ENCODE measurements around the gene CCDC188.

The CCDC188 gene

DNA sequence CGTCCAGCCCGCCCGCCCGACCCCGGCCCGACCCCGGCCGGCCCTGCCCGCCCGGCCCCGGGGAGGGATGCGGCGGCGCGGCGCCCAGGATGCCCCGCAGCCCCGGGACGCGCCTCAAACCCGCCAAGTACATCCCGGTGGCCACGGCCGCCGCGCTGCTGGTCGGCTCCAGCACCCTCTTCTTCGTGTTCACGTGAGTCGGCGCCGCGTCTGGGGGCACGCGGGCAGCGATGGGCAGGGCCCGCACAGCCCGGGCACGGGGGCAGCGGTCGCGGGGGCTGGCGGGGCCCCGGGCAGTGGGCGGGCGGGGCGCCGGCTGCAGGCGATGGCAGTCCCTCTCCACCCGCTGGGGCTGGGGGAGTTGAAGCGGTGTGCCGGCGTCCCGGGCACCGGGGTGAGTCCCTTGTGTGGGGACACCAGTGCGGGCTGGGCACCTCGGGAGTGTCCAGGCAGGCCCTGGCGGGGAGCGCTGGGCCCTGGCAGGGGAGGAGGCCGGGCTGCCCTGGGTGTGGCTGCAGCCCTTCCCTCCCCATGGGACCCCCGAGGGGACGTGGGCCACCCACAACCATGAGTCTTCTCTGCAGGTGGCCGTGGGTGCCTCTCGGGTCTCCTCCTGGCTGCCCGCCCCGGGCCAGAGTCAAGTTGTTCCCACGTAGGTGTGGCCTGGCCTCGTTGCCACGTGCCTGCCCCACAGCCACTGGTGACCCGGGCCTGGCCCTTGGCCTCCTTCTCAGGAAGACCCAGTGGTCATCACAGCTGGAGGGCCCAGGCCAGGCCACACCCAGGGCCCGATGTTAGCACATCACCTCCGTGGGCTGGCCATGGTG, 18.8 kb downstream of the CCDC188 start:
- DNase-seq: no peak

DNA sequence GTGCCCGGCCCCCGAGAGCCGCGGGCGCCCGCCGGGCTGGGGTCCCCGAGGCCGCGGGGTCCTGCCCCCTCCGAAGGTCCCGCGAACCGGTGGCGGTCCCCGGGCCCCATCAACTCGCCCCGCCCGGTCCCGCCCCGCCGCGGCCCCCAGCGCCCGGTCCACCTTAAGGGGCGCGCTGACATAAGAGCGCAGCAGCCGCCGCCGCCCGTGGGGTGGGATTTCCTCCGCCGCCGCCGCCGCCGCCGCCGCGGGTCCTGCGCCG, 19.3 kb downstream of the CCDC188 start, which contains the start of gene ZDHHC8:
Gene ZDHHC8 (plus strand): TSS at position 208 of the 262 bp plus-strand sequence. CDS start 144 bp downstream, outside the sequence.
- DNase-seq: no peak

DNA sequence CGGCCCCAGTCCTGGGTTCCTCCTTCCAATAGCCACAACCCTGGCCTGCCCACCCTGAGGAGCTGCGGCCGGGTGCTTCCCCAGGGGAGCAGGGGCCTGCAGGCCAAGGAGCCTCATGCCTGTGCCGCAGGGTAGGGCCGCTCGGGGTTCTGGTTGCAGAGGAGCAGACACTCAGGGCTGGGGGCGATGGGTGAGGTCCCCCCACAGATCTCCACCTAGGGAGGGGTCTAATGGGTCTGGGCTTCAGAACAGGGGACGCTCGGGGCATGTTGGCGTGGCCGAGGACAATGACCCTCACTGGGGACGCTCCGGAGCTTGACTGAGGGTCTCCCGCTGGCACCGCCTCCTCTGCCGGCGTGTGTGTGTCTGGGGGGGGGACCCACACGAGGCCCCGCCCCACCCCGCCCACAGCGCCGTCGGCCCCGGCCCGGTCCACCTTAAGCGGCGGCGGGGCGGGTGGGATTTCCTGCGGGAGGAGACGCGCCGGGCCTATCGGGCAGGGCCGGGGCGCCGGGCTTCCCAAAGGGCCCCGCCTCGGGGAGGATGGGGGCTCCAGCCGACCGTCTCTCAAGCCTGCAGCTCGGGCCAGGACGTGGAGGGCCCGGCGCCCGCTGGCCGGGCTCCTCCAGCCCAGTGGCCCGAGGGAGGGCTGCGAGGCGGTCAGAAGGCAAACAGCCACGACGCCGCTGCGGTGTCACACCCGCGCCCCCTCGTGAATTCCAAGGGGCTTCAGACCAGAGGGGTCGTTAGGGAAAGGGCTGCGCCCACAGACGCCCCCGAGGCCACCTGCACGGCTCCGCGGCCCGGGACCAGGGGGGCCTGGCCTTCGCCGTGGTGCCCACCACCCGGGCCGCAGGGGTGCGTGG, 19.9 kb downstream of the CCDC188 start:
- no peak for DNase-seq

DNA sequence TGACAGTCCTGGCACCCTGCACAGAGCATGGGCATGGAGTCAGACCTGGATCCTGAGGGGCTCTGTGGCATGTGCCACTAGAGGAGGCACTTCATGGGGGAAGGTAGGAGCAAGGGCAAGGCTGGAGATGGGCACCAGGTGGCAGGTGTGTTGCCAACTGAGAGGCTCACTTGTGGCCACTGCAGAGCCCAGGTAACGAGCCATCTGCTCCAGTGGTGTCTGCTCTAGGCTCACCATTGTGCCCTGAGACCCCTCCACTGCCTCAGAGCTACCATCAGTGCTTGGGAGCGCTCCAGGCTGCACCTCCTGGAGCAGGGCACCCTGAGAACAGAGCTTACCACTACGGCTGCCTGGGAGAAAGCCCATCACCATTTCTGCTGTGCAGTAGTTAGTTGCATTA, 20.5 kb downstream of the CCDC188 start:
- no peak for DNase-seq

DNA sequence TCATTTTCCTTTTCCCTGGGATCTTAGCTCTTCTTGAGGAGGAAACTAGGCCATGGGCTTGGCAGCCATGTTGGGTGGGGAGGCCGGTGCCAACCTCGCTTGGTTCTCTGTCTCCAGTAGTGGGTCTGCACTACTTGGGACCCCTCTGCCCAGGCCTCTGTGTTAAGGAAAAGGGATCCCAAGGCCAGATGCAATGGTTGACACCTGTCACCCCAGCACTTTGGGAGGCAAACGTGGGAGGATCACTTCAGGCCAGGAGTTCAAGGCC, 21.2 kb downstream of the CCDC188 start:
- no peak for DNase-seq

DNA sequence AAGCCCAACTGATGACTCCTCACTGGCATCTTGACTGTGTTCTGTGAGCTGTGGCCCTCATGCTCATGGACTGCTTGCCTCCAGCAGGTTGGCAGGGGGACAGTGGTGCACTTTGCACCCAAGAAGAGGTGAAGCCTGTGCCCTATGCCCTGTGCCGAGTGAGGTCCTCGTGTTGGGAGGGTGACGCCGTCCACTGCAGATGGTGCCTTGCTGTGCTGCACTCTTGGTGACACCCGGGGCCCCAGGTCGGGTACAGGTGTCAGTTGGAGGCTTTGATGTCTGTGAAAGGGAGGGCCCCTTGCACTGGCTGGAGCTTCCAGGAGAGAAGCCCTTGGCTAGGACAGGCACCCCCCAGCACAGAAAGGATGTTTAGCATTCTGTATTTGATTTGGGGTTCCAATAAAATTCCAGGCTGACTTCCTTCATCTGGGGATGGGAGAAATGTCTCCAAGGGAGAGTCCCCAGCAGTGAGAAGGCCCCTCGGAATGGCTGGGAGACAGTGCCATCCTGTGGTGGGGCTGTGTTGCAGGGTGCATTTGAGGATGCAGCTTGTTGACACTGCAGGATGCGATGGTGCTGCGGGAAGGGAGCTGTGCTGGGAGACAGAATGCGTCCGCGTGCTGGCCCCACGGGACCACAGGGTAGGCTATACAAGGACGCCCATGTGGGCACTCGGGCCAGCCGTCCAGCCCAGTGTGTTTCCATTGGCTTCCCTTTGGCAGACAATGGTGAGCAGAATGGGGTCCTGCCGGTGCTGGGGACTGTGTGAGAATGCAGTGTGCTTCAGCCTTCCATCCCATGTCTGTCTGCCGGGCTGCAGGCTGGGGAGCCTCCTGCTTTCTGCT, 21.7 kb downstream of the CCDC188 start:
- no peak for DNase-seq

DNA sequence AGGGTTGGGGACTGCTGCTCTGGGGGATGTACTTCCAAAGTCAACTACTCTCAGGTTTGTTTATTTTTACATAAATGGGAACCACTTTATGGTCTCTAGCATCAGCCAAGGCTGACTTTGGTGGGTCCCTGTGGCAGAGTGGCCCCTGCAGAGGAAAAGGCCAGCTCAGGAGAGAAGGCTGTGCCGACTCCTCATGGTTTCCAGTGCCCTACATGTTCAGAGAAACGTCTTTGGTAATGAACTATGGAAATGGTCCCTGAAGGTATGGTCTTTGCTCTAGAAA, 22.3 kb downstream of the CCDC188 start:
- no peak for DNase-seq

DNA sequence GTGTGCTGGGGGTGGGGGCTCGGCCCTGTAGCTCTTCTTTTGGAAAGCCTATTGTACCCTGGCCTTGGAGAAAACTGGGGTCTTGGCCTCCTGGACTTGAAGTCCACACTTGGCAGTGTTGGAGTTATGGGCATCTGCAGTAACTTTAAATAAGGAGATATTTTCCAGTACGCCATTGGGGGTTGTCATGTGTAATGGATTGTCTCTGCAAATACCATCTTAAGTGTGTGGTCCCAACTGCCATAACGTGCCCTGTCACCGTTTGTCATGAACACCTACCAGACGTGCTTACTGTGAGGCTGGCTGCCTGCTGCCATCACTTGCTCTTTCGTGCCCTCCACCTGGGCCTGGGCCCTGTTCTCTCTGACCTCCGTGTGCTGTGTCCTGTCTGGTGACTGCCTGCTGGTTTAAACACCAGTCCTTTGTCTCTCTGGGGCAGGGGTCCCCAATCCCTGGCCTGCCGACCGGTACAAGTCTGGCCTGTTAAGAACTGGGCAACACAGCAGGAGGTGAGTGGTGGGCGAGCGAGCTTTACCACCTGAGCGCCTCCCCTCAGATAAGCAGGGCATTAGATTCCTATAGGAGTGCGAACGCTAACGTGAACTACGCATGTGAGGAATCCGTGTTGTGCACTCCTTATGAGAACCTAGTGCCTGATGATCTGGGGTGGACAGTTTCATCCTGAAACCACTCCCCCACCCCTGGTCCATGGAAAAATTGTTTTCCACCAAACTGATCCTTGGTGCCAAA, 22.8 kb downstream of the CCDC188 start:
- no peak for DNase-seq

DNA sequence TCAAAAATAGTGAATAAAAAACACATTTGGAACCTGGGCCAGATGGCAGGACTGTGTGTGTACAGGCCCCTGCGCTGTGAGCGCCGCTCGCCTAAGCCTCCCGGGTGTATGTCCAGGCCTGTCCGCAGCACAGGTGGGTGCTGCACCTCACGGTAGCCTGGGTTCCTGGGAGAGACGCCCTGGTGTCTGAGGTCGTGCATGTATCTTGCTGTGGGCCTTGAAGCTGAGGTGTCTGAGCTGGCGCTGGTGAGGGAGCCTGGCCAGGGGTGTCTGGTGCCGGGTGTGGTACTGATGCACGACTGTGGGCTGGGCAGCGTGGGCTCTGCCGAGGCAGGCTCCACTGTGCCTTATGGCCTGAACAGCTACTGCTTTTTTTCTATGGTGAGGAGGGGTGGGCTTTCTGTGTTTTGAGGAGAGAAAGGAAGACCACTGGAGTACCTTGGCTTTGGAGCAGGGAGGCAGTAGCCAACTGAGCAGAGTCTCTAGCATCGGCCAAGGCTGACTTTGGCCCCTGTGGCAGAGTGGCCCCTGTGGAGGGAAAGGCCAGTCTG, 23.5 kb downstream of the CCDC188 start:
- DNase-seq: no peak

DNA sequence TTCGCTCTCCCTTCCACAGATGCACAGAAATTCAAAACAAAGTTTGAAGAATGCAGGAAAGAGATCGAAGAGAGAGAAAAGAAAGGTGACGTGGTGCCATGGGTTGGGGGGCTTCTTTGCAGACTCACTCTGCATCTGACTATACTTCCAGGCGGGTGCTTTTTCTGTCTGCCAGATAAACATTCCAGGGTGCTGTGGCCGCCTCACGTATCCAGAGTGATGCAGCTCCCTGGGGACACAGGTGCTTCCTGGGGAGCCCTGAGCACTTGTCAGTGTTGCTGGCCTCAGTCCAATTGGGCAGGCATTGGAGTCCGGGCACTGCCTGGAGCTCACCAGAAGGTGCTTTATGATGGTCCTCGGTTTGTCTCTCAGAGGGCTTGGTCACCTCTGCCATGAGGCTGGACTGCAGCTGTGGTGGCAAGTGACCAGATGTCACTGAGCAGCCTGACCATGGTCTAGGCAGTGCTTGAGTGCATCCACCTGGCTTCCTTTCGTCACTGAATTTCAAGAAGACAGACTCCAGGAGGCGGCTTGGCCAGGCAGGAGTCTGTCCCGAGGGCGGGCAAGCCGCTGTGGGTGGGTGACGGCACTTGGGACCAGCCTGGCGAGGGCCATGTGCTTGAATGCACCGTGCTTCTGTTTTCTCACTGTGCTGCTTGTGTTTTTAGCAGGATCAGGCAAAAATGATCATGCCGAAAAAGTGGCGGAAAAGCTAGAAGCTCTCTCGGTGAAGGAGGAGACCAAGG, 24.4 kb downstream of the CCDC188 start:
- no peak for DNase-seq

DNA sequence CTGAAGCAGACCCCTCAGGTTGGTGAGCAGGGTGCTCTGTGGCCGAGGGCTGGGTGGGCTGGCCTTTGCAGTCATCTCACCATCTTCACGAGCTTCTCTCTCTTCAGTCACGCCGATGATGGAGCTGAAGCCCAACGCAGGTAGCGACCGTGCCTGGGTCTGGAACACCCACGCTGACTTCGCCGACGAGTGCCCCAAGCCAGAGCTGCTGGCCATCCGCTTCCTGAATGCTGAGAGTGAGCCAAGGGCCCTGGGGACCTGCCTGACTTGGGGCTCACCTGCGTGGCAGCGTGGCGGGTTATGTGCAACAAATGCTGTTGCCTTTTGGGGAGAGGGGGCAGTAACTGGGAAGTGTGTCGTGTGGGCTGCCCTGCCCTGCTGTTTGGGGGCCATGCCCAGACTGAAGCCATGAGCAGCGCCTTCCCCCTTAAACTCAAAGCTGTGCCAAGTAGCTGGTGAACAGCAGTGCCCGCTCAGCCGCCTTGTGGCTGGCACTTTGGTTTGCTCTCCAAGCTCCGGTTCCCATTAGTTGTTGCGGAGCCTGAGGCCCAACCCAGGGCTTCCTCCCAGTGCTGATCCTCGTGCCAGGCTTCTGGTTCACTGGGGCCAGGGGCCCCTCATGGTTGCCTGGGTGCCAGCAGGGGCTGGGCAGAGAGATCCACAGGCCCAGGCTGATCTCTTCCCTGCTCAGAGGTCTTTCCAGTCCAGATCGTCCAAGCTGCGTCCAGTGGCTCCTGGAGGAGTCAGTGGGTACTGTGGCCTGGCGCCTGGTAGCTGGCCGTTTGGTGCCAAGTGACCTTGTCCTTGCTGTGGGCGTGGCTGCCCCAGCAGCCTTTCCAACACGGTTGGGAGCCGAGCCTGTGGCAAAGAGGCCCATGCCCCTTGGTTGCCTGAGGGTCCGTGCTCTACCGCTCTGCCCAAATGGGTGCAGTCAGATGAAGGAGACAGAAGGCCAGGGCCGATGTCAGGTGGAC, 25.4 kb downstream of the CCDC188 start:
- no peak for DNase-seq

DNA sequence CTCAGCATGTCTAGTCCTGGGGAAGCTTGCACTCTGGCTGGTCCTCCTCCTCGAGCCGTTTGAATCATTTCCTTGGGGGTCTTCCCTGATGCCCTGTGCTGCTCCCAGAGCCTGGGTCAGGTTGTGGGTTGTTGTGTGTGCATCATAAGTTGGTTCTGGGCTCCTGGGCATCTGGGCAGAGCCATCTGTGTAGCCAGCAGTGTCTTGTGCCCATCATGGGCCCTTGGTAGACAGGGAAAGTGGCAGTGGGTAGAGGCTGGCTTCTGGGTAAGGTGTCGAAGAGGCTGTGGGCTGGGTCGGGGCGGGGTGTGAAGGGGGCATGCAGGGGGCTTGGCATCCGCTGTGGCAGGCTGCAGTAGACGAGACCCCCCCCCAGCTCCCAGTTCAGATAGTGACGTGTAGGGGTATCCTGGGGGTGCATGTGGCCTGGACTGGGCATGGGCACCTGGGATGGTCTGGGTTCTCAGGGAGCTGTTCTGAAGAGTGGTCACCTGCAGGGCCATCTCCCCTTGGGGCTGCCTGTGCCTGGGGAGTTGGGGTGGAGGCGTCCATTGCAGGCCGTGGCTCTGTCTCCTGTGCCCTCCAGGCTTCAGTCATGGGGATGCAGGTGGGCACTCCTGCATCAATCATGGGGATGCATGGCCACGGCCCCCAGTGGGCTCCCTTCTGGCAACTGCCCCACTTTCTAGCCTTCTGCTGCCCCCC, 26.6 kb downstream of the CCDC188 start:
- DNase-seq: no peak

DNA sequence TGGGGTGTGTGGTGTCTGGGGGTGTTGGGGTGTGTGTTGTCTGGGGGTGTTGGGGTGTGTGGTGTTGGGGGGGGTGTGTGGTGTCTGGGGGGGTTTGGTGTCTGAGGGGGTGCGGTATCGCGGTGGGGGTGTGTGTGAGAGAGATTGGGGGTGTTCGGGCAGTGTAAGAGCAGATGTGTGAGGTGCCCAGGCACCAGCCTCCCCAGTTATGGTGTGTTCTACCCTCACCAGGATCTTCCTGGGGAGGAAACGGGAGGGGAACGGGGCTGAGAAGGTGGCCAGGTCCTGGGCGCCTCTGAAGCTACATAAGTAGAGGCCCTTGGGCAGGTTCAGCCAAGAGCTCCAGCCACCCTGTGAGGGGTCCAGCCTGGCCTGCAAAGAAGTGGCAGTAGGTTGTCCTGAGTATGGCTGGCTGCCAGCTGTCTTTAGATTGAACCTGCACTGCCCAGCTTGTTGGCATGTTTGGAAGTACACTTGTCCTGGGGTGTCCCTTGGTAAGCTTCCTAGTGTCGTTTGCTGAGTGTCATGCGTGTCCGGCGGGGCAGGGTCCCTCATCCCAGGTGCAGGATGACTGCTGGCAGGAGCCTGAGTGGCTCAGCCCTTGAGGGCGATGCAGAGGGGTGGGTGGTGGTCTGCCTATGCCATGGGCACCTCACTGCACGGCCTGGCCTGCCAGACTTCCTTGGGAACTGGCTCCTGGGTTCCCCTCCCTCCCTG, 27.3 kb downstream of the CCDC188 start:
- no peak for DNase-seq

DNA sequence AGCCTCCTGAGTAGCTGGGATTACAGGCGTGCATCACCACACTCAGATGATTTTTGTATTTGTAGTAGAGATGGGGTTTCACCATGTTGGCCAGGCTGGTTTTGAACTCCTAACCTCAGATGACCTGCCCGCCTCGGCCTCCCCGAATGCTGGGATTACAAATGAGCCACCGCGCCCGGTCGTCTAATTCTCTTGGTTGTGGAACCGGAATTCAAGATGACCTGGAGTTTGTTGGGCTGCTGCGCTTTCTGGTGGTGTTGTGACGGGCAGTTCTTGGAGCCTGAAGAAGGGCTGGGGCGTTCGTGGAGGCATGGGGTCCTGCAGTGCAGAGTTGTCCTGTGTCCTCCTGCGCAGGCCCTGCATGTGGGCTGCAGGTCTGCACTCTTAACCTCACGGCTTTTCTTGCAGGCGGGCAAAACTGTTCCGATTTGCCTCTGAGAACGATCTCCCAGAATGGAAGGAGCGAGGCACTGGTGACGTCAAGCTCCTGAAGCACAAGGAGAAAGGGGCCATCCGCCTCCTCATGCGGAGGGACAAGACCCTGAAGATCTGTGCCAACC, 28.9 kb downstream of the CCDC188 start:
- DNase-seq: no peak

DNA sequence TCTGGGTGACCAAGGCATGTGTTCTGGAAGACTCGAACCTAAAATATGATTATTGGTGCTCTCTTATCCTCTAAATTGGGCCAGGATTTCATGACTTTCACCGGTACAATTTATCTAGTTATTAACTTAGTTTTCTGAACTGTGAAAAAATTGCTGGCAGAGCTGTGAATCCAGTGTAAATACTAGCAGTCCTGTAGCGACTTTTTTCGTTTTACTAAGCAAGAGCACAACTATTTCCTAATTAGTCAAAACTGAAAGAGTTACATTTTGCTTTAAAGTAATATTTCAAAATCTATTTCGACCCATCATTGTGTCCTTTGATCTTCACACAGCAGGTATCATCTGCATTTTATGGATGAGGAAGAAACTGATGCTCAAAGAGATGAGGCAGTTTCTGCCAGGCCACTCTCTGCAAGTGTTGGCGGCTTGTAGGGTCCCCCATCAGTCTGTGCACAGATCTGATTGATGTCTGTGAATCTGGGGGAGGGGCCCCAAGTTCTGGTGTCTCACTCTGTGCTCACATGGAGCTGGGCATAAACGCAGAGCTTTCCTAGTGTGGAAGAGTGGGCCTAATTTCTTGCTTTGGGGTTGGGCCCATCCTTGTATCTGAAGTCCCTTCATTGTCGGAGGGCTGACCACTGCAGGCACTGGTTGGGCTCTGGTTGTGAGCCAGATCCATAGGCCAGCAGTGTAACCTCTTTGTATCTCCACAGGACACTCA, 32.4 kb downstream of the CCDC188 start:
- no peak for DNase-seq

DNA sequence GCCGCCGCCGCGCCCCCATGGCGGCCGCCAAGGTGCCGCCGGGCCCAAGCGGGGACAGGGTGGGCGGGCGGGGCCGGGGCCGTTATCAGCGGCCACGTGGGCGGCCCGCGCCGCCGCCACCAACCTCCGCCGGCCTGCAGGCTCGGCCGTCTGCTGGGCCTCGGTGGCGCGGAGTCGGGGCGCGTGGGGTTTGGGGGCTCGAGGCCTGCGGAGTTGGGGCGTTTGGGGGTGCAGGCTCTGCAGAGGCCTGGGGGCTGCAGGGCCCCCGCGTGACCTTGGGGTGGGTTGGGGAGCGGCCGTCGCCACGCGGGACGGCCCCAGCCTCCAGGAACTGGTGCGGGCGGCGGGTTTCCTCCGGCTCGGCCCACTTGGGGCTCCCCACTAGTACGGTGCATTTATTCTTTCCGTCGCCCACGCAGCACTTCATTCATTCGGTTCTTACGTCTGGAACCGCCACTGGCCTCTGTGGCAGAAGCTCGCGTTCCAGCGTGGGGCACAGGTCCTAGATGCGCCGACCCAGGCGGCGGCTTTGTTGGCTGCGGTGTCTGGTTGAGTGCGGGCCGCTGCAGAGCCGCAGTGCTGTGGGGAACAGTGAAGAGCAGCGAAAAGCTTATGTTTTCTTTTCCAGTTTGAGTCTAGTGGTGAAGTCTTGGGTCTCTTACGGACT, 33.1 kb downstream of the CCDC188 start:
- no peak for DNase-seq

DNA sequence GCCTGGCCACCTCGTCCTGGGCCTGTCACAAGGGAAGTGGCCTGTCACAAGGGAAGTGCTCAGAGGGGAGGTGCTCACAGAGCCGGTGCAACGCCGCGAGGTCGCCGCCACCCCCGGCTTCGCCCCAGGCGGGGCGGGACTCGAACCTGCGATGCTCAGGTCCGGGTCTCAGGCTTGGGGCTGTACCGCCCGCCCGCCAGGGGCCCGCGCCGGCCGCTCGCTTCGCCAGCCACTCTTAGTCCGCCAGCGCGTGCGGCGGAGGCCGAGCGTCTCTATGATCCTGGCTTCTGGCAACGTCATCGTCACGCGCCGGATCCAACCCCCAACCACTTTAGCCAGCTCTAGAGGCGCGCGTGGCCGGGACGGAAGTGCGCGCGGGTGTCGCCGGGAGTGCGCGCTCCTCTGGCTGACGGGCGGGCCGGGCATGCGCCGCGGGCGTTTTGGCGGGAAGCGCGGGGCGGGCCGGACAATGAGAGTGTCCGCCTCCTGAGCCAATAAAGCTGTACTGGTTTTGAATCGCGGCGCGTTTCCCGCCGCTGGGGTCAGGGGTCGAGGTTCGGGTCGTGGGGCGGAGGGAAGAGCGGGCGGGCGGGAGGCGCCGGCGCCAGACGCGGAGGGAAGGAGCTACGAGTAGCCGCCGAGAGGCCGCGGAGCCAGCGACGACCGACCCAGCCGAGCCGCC, 33.8 kb downstream of the CCDC188 start, which contains the start of gene TRMT2A:
Gene TRMT2A (minus strand): TSS at position 276 of the 682 bp plus-strand sequence. CDS start 320 bp downstream, outside the sequence.
- DNase-seq: peak; percentile 94

Data from GOT3 (cell line).